WTC11 (cell line): ENCODE measurements around the gene BMPR1B.

Experiments used
- ZNF263 ChIP-seq: sonication (generic); formaldehyde crosslinking; IDR thresholded peaks from 2 replicates; pipeline ENCODE4 v1.8.1; 2022; ENCODE audit warnings: low read depth, mild to moderate bottlenecking, moderate library complexity, missing genetic modification reagents
- TF ChIP-seq, protein P1 (sequence below): sonication (generic); formaldehyde crosslinking; IDR thresholded peaks from 2 replicates; pipeline ENCODE4 v1.8.1; 2022; ENCODE audit warnings: low read depth, mild to moderate bottlenecking, moderate library complexity, missing genetic modification reagents, borderline replicate concordance
- TF ChIP-seq, protein P2 (sequence below): fragments of 200-600 bp; IDR thresholded peaks from 2 replicates; pipeline ENCODE4 v1.8.0; 2022; ENCODE audit warnings: antibody characterized with exemption
- TF ChIP-seq, protein P3 (sequence below): sonication (generic); formaldehyde crosslinking; IDR thresholded peaks from 2 replicates; pipeline ENCODE4 v1.8.1; 2023; ENCODE audit warnings: mild to moderate bottlenecking, moderate library complexity, missing genetic modification reagents
- TF ChIP-seq, protein P4 (sequence below): sonication (generic); formaldehyde crosslinking; IDR thresholded peaks from 2 replicates; pipeline ENCODE4 v1.8.1; 2022; ENCODE audit warnings: missing genetic modification reagents, borderline replicate concordance
- TF ChIP-seq, protein P5 (sequence below): sonication (generic); formaldehyde crosslinking; conservative IDR thresholded peaks from 2 replicates; pipeline ENCODE4 v1.8.1; 2022; ENCODE audit warnings: mild to moderate bottlenecking, missing genetic modification reagents

DNA sequence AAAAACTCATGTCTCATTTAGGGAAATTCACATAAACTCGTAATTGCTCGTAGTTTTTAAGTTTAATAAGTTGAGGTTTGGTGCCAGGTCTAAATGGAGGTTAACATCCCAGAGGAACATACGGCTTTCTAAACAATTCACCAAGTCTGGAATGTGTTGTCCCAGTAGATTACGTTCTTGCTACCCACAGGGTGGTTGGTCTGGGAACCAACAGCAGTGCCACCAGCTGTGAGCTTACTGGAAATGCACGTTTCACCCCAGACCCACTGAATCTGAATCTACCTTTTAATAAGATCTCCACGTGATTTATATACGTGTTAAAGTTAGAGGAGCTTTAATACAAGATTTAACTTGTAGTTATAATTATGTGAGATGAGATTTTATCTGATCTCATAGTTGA lies 134.3 kb downstream of the BMPR1B start:
- TF ChIP-seq, protein P1, sequence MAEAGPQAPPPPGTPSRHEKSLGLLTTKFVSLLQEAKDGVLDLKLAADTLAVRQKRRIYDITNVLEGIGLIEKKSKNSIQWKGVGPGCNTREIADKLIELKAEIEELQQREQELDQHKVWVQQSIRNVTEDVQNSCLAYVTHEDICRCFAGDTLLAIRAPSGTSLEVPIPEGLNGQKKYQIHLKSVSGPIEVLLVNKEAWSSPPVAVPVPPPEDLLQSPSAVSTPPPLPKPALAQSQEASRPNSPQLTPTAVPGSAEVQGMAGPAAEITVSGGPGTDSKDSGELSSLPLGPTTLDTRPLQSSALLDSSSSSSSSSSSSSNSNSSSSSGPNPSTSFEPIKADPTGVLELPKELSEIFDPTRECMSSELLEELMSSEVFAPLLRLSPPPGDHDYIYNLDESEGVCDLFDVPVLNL, result no peak
- TF ChIP-seq, protein P2, sequence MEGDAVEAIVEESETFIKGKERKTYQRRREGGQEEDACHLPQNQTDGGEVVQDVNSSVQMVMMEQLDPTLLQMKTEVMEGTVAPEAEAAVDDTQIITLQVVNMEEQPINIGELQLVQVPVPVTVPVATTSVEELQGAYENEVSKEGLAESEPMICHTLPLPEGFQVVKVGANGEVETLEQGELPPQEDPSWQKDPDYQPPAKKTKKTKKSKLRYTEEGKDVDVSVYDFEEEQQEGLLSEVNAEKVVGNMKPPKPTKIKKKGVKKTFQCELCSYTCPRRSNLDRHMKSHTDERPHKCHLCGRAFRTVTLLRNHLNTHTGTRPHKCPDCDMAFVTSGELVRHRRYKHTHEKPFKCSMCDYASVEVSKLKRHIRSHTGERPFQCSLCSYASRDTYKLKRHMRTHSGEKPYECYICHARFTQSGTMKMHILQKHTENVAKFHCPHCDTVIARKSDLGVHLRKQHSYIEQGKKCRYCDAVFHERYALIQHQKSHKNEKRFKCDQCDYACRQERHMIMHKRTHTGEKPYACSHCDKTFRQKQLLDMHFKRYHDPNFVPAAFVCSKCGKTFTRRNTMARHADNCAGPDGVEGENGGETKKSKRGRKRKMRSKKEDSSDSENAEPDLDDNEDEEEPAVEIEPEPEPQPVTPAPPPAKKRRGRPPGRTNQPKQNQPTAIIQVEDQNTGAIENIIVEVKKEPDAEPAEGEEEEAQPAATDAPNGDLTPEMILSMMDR, result no peak
- TF ChIP-seq, protein P3, sequence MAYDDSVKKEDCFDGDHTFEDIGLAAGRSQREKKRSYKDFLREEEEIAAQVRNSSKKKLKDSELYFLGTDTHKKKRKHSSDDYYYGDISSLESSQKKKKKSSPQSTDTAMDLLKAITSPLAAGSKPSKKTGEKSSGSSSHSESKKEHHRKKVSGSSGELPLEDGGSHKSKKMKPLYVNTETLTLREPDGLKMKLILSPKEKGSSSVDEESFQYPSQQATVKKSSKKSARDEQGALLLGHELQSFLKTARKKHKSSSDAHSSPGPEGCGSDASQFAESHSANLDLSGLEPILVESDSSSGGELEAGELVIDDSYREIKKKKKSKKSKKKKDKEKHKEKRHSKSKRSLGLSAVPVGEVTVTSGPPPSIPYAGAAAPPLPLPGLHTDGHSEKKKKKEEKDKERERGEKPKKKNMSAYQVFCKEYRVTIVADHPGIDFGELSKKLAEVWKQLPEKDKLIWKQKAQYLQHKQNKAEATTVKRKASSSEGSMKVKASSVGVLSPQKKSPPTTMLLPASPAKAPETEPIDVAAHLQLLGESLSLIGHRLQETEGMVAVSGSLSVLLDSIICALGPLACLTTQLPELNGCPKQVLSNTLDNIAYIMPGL, result no peak
- TF ChIP-seq ZNF263 (CRISPR knock-in tag), result no peak
- TF ChIP-seq, protein P4, sequence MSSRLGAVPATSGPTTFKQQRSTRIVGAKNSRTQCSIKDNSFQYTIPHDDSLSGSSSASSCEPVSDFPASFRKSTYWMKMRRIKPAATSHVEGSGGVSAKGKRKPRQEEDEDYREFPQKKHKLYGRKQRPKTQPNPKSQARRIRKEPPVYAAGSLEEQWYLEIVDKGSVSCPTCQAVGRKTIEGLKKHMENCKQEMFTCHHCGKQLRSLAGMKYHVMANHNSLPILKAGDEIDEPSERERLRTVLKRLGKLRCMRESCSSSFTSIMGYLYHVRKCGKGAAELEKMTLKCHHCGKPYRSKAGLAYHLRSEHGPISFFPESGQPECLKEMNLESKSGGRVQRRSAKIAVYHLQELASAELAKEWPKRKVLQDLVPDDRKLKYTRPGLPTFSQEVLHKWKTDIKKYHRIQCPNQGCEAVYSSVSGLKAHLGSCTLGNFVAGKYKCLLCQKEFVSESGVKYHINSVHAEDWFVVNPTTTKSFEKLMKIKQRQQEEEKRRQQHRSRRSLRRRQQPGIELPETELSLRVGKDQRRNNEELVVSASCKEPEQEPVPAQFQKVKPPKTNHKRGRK (CRISPR knock-in tag), result no peak
- TF ChIP-seq, protein P5, sequence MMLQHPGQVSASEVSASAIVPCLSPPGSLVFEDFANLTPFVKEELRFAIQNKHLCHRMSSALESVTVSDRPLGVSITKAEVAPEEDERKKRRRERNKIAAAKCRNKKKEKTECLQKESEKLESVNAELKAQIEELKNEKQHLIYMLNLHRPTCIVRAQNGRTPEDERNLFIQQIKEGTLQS (CRISPR knock-in tag), result no peak
